Limb (tissue), 2 donors: ENCODE measurements around the gene FRAS1.
"Not testable (repeated sequence)": the region's sequence is repeated elsewhere in the genome, so short reads cannot be mapped to it uniquely, and the experiment has no call there.

Experiments
- DNase-seq, 2 donors: peaks; one replicate each; pipeline ENCODE4 v3.0.0-alpha.2; 2016; ENCODE audit errors: extremely low spot score in 2 of 2

The FRAS1 gene

DNA sequence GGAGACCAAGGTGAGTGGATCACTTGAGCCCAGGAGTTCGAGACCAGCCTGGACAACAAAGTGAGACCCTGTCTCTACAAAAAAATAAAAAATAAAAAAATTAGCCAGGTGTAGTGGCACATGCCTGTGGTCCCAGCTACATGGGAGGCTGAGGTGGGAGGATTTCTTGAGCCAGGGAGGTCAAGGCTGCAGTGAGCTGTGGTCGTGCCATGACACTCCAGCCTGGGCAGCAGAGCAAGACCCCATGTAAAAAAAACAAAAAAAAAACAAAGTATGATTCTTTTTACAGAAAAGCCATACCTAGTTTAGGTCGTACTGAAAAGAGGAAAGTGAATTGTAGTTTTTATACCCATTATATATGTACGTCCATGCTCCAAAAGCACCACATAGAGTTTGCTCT is 151.8 kb downstream of the FRAS1 start:
- not testable (repeated sequence) for DNase-seq

- DNase-seq: no peak
Measured at GRCh38 chr4:78210694-78211410, 153.7 kb downstream of the FRAS1 start.

- no peak for DNase-seq
Measured at GRCh38 chr4:78213218-78213617, 156.1 kb downstream of the FRAS1 start.

GRCh38 chr4:78214078-78214477 is 157.0 kb downstream of the FRAS1 start:
- no peak for DNase-seq

DNA sequence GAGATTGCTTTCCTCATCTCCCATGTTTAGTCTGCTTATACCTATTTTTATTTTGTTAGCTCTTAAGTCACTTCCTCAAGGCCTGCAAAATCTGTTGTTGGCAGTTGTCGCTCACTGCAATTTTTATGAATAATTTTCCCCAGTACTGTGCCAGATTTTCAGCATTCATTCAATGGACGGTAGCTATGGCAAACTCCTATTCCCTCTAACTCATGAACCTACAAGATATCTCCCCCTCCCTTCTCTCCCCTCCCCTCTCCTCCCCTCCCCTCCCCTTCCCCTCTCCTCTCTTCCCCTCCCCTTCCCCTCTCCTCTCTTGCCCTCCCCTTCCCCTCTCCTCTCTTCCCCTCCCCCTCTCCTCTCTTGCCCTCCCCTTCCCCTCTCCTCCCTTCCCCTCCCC is 160.4 kb downstream of the FRAS1 start:
- no peak for DNase-seq

- no peak for DNase-seq
Measured at GRCh38 chr4:78218260-78218659, 161.1 kb downstream of the FRAS1 start.

DNA sequence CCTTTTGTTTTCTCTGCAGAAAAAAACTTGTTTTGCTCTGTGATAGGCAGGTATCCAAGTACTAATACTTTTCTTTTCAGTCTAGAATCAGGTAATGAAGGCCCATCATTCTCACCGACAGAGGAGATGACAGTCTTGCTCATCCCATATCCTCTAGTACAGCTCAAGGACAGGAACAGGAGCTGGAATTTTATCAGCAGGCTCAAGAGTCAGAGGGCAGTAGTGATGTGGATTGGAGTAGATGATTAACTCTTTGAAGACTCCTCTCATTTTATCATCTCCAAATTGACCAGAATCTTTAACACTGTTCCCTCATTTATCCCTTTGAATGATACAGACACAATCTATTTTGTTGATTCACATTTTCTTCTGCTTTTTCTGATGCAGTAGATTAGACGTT is 162.7 kb downstream of the FRAS1 start:
- DNase-seq: no peak

GRCh38 chr4:78220283-78220682 is 163.2 kb downstream of the FRAS1 start:
- DNase-seq: no peak

GRCh38 chr4:78222575-78223186 is 165.6 kb downstream of the FRAS1 start:
- DNase-seq: no peak

- DNase-seq: no peak
Measured at GRCh38 chr4:78225236-78225635, 168.1 kb downstream of the FRAS1 start.

GRCh38 chr4:78226279-78226678 is 169.2 kb downstream of the FRAS1 start:
- DNase-seq: no peak

DNA sequence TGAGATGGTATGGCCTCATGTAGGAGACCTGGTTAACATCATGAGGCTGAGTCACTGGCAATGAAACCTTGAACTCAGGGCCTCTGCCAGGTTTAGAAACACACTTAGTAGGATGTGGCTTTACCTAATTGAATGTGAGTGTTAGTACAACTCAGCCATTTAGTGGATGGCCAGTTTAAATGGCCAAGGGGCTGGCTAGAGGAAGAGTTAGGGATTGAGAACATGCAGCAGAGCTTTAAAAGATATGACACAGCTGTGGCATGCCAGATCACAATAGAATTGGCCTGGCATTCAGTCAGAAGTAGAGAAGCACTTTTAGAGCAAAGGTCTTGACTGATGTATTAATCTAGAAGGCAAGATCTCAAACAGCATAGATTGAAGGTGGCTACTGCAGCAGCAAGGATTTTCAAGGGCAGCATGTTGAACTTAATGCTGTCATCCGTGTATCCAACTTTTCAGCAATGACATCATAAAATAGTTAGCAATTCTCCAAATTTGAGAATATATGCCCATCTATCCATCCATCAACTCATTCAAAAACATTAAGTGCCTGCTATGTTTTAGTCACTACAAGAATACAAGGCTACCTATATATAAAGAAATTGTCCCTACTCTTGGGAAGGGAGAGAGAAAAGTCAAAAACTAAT is 170.4 kb downstream of the FRAS1 start:
- no peak for DNase-seq

- DNase-seq: no peak
Measured at GRCh38 chr4:78235800-78236199, 178.7 kb downstream of the FRAS1 start.

- DNase-seq: no peak
Measured at GRCh38 chr4:78237360-78237759, 180.2 kb downstream of the FRAS1 start.

- DNase-seq: no peak
Measured at GRCh38 chr4:78242071-78242470, 184.9 kb downstream of the FRAS1 start.

DNA sequence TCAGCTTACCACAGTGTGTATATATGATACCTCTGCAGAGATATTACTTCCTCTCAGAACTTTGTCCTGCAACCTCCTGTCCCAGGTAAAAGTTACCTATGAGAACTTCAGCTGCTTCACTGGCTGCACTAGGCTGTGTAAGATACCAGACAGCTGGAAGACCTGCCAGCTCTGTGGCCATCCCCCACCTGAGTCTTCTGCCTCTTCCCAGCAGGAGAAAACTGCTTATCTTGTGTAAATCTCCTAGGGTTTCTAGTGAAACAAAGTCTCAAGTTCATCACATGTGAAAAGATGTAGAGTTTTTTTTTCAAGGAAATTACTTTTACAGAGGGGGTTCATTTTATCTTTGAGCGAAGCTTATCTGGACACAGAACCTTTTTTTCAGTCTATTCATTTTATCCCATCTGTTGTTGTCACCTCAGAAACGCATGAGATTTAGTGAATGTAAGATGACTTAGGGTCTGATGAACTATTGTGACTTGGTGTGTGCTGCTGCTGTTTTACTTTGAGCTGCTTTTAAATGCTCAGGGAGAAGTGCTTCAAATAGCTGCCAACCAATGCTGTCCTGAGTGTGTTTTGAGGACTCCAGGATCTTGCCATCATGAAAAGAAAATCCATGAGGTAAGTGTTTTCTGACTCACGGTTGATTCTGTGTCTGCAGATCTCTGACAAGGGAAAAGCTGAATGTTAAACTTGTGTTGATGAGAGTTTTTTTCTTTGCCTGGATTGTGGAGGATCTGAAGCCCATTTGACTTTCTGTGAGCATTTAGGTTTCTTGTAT is 187.8 kb downstream of the FRAS1 start:
- no peak for DNase-seq

GRCh38 chr4:78247536-78248285 is 190.6 kb downstream of the FRAS1 start:
- no peak for DNase-seq

GRCh38 chr4:78250500-78250899 is 193.4 kb downstream of the FRAS1 start:
- DNase-seq: no peak

DNA sequence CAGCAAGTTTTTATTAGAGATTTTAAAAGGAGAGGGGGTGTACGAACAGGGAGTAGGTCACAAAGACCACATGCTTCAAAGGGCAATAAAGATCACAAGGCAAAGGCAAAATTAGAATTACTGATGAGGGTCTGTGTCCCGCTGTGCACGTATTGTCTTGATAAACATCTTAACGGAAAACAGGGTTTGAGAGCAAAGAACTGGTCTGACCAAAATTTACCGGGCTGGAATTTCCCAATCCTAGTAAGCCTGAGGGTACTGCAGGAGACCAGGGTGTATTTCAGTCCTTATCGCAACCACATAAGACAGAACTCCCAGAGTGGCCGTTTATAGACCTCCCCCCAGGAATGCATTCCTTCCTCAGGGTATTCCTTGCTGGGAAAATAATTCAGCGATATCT is 195.7 kb downstream of the FRAS1 start:
- not testable (repeated sequence) for DNase-seq

DNA sequence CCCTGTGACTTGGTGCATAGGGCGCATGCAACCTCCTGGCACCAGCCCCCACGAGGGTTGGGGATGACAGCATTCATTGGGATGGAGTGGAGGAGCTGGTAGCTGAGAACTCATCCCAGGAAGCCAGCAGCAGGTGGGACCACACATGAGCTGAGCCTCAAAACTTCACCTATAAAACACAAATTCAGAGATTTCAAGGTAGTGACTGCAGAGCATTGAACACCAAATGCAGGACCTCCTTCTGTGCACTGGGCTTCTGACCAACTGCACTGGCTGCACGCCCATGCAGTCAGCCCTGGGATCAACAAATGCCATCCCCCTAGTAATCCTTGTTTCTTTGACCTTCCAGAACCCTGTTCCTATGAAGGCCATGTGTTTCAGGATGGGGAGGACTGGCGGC is 197.8 kb downstream of the FRAS1 start:
- DNase-seq: no peak

DNA sequence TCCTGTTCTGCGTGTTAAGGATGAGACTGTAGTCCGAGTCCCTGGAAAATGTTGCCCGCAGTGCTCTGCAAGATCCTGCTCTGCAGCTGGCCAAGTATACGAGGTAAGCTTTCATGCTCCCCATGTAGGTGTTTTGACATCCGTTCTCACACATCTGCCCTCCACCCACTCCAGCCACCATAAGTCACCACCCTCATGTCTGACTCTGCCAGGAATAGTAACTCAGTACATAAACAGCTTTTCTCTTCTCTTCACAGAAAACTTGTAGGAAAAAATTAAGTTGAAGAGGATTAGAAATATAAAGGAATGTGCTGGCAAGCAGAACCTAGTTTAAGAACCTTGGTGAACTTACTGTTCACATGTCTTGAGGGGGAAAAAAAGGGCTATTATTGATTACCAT is 207.9 kb downstream of the FRAS1 start:
- DNase-seq: no peak
